Suprapubic skin (tissue), 2 donors: Measurements from ENCODE around the gene BFSP1.

Experiments used
- EP300 ChIP-seq: sonication (generic); formaldehyde crosslinking; IDR thresholded peaks from one replicate; pipeline ENCODE4 v1.6.1; 2017; ENCODE audit warnings: antibody characterized with exemption
- POLR2A ChIP-seq, 2 donors: fragments of 450-650 bp; IDR thresholded peaks; one replicate each; pipeline ENCODE4 v1.6.1; 2017; ENCODE audit warnings: antibody characterized with exemption in 2 of 2, mild to moderate bottlenecking in 2 of 2, moderate library complexity in 2 of 2

DNA sequence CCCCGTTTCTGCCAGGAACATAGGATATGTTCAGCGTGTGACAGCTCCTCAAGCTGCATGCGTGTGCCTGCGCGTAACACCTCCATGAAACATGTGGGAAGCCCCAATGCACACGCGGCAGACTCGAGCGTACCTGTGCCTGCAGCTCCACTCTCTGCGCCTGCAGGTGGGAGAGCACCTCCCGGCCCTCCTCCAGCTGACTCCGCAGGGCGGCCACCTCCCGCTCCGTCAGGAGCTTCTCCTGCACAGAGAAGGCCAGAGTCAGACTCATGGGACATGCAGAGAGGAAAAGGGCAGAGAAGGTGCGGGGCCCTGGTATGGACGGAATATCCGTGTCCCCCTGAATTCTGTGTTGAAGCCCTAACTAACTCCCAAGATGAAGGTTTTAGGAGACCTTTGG is 22.4 kb downstream of the BFSP1 start:
- TF ChIP-seq POLR2A (IDR thresholded peaks at IDR 0.05) (no peak), EP300 (no peak)
